Kidney epithelial cell (primary cell): ENCODE data around the gene GABRB1. TPM values are rescaled to one million over a fixed set of nuclear protein-coding genes. Genes with fewer than 3 reads are reported as not detected.

Source experiments
- DNase-seq: peaks from one replicate; pipeline ENCODE4 v3.0.0-alpha.2; 2010; ENCODE audit warnings: low read depth
- H3K27me3 ChIP-seq: 2 replicates; pipeline ENCODE4 v1.6.0; 2011; ENCODE audit warnings: low read length; ENCODE audit not compliant: control insufficient read depth, insufficient read depth
- H3K36me3 ChIP-seq: 2 replicates; pipeline ENCODE4 v1.5.1; 2011; ENCODE audit warnings: low read length; ENCODE audit not compliant: control insufficient read depth, insufficient read depth
- H3K4me3 ChIP-seq: 2 replicates; pipeline ENCODE4 v1.5.1; 2011; ENCODE audit warnings: low read depth, mild to moderate bottlenecking, control low read depth, low read length
- CTCF ChIP-seq: IDR thresholded peaks from 2 replicates; pipeline ENCODE4 v1.5.1; 2011; ENCODE audit warnings: mild to moderate bottlenecking, moderate library complexity, low read length, control low read depth, inconsistent platforms; ENCODE audit not compliant: insufficient read depth, poor library complexity, severe bottlenecking
- total RNA-seq: library from RNA; depleted of rRNA; stranded (reverse); fragments of >200 nt; gene quantifications from 2 replicates; pipeline ENCODE4 v1.2.3, GENCODE V29; 2015

GABRB1 gene
- total RNA-seq, 1 donor from 2014 or later = not detected

DNA sequence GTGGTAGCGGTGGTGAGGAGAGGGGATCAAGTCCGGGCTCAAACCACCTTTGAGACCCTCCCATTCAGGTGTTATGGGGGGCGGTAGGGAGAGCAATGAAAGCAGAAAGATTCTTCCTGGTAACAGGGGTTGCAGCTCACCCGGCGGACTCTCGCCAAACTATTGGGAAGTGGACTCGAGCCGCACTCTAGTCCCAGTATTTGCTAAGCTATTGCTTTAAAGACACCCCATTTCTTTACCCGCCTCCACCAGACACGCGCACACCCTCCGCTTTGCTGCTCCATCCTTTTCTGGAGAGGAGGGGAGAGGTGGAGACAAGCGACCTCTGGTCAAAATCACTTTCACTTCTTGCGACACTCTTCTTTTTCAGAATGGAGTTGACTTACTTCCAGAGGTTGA is 37.4 kb upstream of the GABRB1 start:
- H3K36me3 ChIP-seq = no peaks in the 10 kb centered on the region
- no peak for DNase-seq
- H3K4me3 ChIP-seq = peak overlapping the region; percentile 27
- peaks cover 36% of the 10 kb centered on the region for H3K27me3 ChIP-seq
- TF ChIP-seq CTCF = no peak

DNA sequence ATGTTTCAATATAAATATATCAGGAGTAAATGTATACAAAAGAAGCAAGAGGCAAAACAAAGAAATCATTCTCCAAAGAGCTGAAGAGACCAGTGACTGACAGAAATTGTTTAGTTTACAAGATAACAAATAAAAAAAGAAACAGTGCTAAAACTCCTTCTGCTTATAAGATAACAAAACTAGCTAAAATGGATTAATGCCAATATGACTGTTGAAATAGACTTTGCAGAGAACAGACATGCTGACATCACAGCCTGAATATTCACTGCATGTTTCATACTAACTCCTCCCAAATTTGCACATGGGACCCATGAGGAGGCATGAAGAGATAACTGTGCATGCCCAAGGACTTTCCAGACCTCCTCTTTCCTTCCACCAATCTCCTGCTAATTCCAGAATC is 31.8 kb upstream of the GABRB1 start:
- TF ChIP-seq CTCF = no peak
- peaks cover 5% of the 10 kb centered on the region for H3K27me3 ChIP-seq
- no peaks in the 10 kb centered on the region for H3K36me3 ChIP-seq
- no peak for DNase-seq
- no peak overlapping the region for H3K4me3 ChIP-seq

DNA sequence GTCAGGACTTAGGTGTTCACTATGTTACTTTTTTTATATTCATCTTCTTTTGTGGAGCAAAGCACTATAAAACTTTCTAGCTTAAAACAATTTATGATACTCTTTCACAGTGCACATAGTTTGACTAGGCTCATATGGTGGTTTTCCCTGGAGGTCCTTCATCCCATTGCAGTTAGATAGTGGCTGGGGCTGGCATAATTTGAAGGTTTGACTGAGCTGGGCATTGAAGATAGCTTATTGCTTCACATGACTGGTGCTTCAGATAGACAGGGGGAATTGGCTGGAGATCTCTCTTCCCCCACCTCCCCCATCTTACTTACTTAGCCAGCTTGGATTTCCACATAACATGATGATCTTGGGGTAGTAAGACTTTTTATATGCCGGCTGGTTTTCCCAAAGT is 31.0 kb upstream of the GABRB1 start:
- TF ChIP-seq CTCF = no peak
- no peaks in the 10 kb centered on the region for H3K27me3 ChIP-seq
- no peak overlapping the region for H3K4me3 ChIP-seq
- no peaks in the 10 kb centered on the region for H3K36me3 ChIP-seq
- no peak for DNase-seq

- TF ChIP-seq CTCF = peak; percentile 40
- H3K36me3 ChIP-seq = no peaks in the 10 kb centered on the region
- no peak for DNase-seq
- H3K4me3 ChIP-seq = no peak overlapping the region
- no peaks in the 10 kb centered on the region for H3K27me3 ChIP-seq
These were observed 28.8 kb upstream of the GABRB1 start for GRCh38 chr4:47002580-47002979.

GRCh38 chr4:47010347-47010911 is 20.9 kb upstream of the GABRB1 start:
- no peak for DNase-seq
- no peak for TF ChIP-seq CTCF
- H3K4me3 ChIP-seq = no peak overlapping the region

GRCh38 chr4:47010912-47011446 is 20.4 kb upstream of the GABRB1 start:
- H3K36me3 ChIP-seq = no peaks in the 10 kb centered on the region
- H3K27me3 ChIP-seq = no peaks in the 10 kb centered on the region
- TF ChIP-seq CTCF = no peak
- DNase-seq = no peak
- no peak overlapping the region for H3K4me3 ChIP-seq

More at GRCh38 chr4:47010347-47010911, 20.9 kb upstream of the GABRB1 start:
- Histone ChIP-seq H3K36me3 (no peaks in the 10 kb centered on the region), H3K27me3 (no peaks in the 10 kb centered on the region)
